Dermis blood vessel endothelial cell (primary cell): Measurements from ENCODE around the gene CDK18. TPM values are rescaled to one million over a fixed set of nuclear protein-coding genes. Genes with fewer than 3 reads are reported as not detected.

Source experiments
- DNase-seq: peaks from one replicate; pipeline ENCODE4 v3.0.0; 2010
- total RNA-seq: library from RNA; depleted of rRNA; stranded (reverse); fragments of >200 nt; gene quantifications from 2 replicates; pipeline ENCODE4 v1.2.3, GENCODE V29; 2014

The CDK18 gene
- total RNA-seq, 1 donor from 2014 or later = 1.7 TPM

- DNase-seq = no peak
Observed at GRCh38 chr1:205524794-205525101, 20.3 kb downstream of the CDK18 start.

- DNase-seq = no peak
Observed at GRCh38 chr1:205525495-205526285, 21.2 kb downstream of the CDK18 start.

- DNase-seq = no peak
Observed at GRCh38 chr1:205526431-205526830, 22.0 kb downstream of the CDK18 start.

- DNase-seq = no peak
Observed at GRCh38 chr1:205527931-205528330, 23.5 kb downstream of the CDK18 start.

- no peak for DNase-seq
Observed at GRCh38 chr1:205528446-205528886, 24.0 kb downstream of the CDK18 start.

GRCh38 chr1:205528887-205529825, 24.7 kb downstream of the CDK18 start:
- peak; percentile 87 for DNase-seq

- peak; percentile 43 for DNase-seq
Observed at GRCh38 chr1:205530116-205530515, 25.6 kb downstream of the CDK18 start.

- no peak for DNase-seq
Observed at GRCh38 chr1:205531191-205532025, 26.9 kb downstream of the CDK18 start.

GRCh38 chr1:205532026-205532898, 27.8 kb downstream of the CDK18 start:
- no peak for DNase-seq

GRCh38 chr1:205532996-205533735, 28.7 kb downstream of the CDK18 start:
- DNase-seq = no peak

GRCh38 chr1:205533748-205534443, 29.4 kb downstream of the CDK18 start:
- DNase-seq = no peak

- DNase-seq = no peak
Observed at GRCh38 chr1:205534444-205534985, 30.0 kb downstream of the CDK18 start.

- DNase-seq = no peak
Observed at GRCh38 chr1:205535096-205535495, 30.6 kb downstream of the CDK18 start.

GRCh38 chr1:205535866-205536758, 31.6 kb downstream of the CDK18 start:
- no peak for DNase-seq

GRCh38 chr1:205536759-205537361, 32.4 kb downstream of the CDK18 start:
- DNase-seq = no peak

- DNase-seq = peak; percentile 41
Observed at GRCh38 chr1:205537386-205538018, 33.0 kb downstream of the CDK18 start.

GRCh38 chr1:205538235-205538840, 33.9 kb downstream of the CDK18 start:
- no peak for DNase-seq
